HG02870 (cell line): ENCODE measurements around the gene ENO1.
"Not testable (repeated sequence)": the region's sequence is repeated elsewhere in the genome, so short reads cannot be mapped to it uniquely, and the experiment has no call there.

Source experiments
- ATAC-seq: cut with Tn5 transposase; IDR thresholded peaks from one replicate; pipeline ENCODE4 v1.9.1; 2021; ENCODE audit warnings: mild to moderate bottlenecking, moderate library complexity; ENCODE audit not compliant: unreplicated experiment

ENO1 gene

DNA sequence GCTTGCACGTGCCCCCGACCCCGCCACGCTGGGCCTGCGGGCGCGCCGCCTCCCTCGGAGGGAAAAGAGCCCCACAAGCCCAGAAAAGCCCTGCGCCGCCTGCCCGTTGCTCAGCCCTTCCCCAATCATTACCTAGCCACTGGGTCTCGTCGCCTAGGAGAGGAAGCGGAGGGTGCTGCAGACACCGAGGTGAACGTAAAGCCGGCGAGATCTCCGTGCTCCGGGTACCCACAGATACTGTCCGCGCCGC lies at the start of gene ENO1:
ENO1 (minus strand) TSS at position 239 of the 250 bp plus-strand sequence. CDS start 3,778 bp downstream, outside the sequence.
- no peak for ATAC-seq

DNA sequence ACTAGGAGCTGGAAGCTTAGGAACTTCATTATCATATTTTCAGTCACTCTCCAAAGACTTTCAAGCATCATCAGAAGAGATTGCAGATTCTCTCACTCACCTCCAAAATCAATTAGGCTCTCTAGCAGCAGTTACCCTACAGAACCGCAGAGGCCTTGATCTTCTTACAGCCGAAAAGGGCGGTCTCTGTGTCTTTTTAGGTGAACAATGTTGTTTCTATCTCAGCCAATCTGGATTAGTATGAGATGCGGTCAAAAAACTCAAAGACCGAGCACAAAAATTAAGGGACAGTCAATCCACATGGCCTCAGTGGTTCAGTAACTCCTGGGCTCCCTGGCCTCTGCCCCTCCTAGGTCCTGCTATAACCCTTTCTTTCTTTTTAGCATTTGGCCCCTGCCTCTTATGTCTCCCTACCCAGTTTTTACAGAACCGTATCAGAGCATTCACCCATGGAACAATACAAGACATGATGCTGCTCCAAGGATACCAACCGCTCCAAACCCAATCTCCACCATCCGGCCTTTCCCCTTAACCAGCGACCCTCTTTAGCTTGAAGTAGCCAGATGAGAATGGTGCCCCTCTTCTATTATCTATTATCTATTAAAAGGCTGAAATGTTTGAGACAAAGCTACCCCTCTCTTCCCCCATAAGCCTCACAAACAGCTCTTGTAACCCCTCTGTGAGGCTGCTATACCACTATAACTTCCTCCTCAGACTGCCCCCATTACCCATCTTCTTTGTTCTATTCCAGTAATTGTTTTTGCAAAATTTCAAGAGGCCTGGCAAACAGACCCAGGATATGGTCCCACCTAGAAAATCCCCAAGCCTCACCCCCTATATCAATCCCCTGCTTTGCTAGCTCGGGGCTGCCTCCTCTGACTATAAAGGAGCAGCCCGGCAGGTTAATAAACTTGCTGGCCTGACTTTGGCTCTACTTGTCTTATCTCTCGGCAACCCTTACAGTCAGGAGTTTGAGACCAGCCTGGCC lies 48.5 kb upstream of the ENO1 start:
- no peak for ATAC-seq

- ATAC-seq: no peak
These were observed 47.5 kb upstream of the ENO1 start for GRCh38 chr1:8925960-8926359.

- no peak for ATAC-seq
These were observed 46.9 kb upstream of the ENO1 start for GRCh38 chr1:8925406-8925805.

DNA sequence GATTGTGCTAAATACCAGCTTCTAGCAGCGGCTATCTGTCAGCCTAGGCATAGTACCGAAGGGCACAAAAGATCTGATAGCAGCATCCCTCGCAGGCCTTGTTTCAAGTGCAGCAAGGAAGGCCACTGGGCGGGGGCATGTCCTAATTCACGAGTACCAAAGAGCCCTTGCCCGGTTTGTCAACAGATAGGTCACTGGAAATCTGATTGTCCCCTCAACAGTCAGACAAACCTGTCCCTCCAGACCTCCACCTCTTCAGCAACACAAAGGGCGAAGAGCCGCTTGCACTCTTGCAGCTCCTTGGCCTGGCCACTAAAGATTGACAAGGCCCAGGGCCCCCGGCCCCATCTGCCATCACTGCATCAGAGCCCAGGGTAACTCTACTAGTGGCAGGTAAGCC lies 44.5 kb upstream of the ENO1 start:
- no peak for ATAC-seq

- not testable (repeated sequence) for ATAC-seq
These were observed 39.0 kb upstream of the ENO1 start for GRCh38 chr1:8917536-8917935.

DNA sequence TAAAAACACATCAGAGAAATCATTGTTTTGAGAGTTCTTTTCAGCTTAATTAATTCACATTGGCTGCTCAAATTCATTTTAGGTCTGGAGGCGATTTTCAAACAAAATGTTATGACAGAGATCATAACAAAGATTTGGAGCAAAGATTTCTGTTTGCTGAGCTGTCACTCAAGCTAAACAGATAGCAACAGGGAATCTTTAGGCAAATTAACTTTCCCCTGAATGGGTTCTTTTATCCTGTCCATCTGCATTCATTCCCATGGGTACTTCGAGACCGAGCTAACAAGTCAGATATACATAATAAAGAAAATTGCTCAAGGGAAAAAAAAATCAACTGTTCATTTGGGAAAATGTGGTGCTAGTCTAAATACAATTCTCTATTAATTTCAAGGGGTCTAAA lies 37.0 kb upstream of the ENO1 start:
- no peak for ATAC-seq

- ATAC-seq: no peak
These were observed 36.0 kb upstream of the ENO1 start for GRCh38 chr1:8914466-8914865.

DNA sequence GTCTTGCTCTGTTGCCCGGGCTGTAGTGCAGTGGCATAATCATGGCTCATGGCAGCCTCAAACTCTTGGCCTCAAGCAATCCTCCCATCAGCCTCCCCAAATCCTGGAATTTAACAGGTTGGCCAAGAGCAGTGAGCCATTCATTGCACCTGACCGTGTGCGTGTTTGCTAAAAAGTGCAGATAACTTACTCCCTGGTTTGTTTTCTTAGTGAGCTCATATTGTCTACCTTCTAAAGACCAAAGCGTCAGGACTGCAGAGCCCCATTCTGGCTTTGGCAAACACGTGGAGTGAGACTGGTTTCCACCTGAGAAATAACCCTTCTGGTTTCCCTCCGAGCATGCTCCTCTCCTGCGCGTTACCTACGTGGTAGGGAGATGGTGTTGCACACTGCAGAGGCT lies 35.0 kb upstream of the ENO1 start:
- ATAC-seq: no peak

DNA sequence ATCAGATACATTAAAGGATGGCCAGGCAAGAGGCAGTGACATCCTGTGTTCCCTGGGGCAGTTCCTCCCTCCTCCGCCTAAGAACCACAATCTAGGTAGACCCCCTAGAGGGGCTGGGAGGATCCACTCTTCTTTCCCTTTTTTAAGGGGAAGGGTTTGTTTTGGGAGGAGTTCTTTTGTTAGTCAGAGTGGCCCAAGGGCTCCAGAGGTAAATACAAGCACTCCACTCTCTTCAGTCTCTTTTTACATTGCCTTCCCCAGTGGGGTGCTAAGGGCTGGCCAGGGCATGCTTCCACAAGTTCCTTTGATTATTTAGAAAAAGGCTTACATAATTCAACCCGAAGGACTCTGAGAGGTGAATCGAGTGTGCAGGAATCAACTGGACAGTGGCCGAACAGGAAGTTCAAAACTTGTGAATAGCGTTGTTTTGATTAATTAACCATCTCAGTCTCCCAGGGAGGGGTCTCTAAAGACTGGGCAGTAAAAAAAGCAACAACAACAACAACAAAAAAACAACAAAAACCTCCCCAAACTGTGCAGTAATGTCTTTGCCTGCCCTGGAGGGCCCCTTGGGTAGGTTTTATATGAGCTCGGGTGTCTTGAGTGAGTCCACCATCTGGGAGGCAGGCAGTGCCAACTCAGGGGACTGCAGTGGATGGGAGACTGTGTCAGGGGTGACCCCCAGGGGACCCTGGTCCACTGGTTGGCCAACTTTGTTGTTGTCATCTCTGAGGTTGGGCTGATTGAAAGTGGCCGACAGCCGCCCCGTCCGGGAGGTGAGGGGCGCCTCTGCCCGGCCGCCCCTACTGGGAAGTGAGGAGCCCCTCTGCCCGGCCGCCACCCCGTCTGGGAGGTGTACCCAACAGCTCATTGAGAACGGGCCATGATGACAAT lies 33.2 kb upstream of the ENO1 start:
- no peak for ATAC-seq

- ATAC-seq: no peak
These were observed 32.4 kb upstream of the ENO1 start for GRCh38 chr1:8910914-8911313.

GRCh38 chr1:8910331-8910730 lies 31.8 kb upstream of the ENO1 start:
- no peak for ATAC-seq

DNA sequence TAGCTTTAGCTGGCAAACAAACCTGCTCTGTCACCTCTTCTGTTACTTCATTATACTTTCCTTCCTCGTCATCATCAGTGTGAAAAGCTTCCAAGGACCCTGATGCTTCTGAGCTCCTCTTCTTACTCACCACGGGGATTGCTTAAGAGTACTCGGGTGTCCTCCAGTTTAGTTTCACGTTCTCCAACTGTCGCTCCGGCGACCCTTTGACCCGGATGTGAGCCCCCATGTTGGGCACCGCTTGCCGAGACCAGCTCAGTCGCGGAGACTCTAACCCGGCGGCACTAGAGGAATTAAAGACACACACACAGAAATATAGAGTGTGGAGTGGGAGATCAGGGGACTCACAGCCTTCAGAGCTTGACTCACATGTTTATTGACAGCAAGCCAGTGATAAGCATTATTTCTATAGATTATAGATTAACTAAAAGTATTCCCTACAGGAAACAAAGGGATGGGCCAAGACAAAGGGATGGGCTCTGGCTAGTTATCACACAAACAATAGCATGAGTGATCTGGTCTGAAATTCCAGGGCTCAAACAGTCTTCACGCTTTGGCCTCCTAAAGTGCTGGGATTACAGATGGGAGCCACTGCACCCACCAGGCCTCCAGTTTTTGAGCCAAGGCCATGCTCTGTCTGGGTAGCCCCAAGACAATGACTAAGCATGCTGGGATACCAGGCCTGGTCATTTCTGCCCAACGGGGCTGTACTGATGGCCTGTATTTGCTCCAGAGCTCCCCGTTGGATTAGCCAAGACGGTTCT lies 30.1 kb upstream of the ENO1 start:
- no peak for ATAC-seq

GRCh38 chr1:8905582-8906191 lies 27.2 kb upstream of the ENO1 start:
- no peak for ATAC-seq

DNA sequence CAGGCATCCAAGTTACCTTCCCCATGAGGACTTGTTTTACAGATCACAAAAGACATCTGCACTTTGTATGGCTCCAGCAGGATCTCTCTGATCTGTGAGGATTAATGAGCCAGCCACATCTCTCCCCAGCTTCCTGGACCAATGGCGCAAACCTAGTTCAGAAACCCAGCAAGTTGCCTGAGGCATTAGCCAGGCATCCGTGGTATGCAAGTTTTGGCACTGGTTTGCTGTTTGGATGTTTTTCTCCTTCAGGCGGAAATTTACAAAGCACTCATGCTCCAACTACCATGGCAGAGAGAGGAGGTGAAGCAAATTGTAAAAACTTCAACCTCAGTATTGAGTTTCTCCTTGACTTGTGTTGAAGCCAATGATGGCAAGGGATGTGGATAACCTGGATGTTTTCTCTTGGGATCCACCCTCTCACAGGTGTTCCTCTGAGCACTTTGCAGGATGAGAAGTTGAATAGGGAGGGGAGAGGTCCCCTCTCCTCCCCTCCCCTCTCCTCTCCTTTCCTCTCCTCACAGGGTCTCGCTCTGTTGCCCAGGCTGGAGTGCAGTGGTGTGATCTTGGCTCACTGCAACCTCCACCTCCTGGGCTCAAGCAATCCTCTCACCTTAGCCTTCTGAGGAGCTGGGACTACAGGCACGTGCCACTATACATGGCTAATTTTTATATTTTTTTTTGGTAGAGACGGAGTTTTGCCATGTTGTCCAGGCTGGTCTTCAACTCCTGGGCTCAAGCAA lies 25.6 kb upstream of the ENO1 start:
- ATAC-seq: no peak

- ATAC-seq: no peak
These were observed 24.9 kb upstream of the ENO1 start for GRCh38 chr1:8903410-8903809.

- no peak for ATAC-seq
These were observed 24.3 kb upstream of the ENO1 start for GRCh38 chr1:8902765-8903164.

GRCh38 chr1:8900684-8901083 lies 22.2 kb upstream of the ENO1 start:
- not testable (repeated sequence) for ATAC-seq

- ATAC-seq: no peak
These were observed 20.6 kb upstream of the ENO1 start for GRCh38 chr1:8899046-8899445.

- ATAC-seq: not testable (repeated sequence)
These were observed 19.9 kb upstream of the ENO1 start for GRCh38 chr1:8898418-8898817.
